ENCODE data around the gene ZBTB40. TPM values are rescaled to one million over a fixed set of nuclear protein-coding genes. Genes with fewer than 3 reads are reported as not detected.

The ZBTB40 gene
- total and polyA plus RNA-seq, 7 donors, result 3.8 to 14.1 (median 10.0) TPM

GRCh38 chr1:22518379-22518778 is 66.7 kb downstream of the ZBTB40 start:
- DNase-seq (no peak), ATAC-seq (no peak)
- Histone ChIP-seq H3K4me1 (no peaks in the 10 kb centered on the region), H3K9me3 (no peaks in the 10 kb centered on the region), H3K27ac (no peak overlapping the region), H3K36me3 (ENCODE audit: insufficient read depth in 1 of 2, low read depth in 1 of 2) (peaks cover 19 to 98% of the 10 kb centered on the region in 2 donors), H3K27me3 (ENCODE audit: insufficient read depth in 3 of 3, low read length in 2 of 3) (no peaks in the 10 kb centered on the region), H3K4me3 (no peak overlapping the region)
- intact Hi-C loops (cut with DNase I), result no loop called here
- no peak for TF ChIP-seq CTCF (IDR thresholded peaks at IDR 0.05)
- 69 to 77% (median 73%) methylated on average over 3 of the region's 3 CpGs for WGBS, 3 donors

DNA sequence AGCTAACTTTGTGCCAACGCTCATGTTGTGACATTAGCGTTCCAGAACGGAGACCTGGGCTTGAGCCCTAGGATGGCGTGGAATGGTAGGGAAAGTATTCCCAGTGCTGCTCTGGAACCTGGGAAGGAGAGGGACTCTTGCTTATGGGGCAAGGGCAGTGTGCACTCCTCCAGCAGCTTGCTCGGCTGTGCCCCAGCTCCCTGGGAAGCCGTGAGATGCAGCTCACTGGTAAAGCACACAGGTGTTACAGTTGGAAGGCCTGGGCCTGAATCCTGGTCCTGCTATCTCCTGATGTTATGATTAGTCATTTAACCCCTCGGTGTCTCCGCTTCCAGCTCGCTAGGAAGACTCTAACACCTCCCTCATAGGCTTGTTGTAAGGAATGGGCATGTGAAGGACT is 69.2 kb downstream of the ZBTB40 start:
- ATAC-seq (no peak), DNase-seq (no peak)
- no peak for TF ChIP-seq CTCF (IDR thresholded peaks at IDR 0.05)
- Histone ChIP-seq H3K9me3 (no peaks in the 10 kb centered on the region), H3K4me3 (no peak overlapping the region), H3K4me1 (no peaks in the 10 kb centered on the region), H3K27me3 (ENCODE audit: insufficient read depth in 3 of 3, low read length in 2 of 3) (no peaks in the 10 kb centered on the region), H3K36me3 (ENCODE audit: insufficient read depth in 1 of 2, low read depth in 1 of 2) (peaks cover 15 to 98% of the 10 kb centered on the region in 2 donors), H3K27ac (no peak overlapping the region)
- intact Hi-C loops (cut with DNase I), result no loop called here
- 93 to 95% (median 95%) methylated on average over 9 of the region's 9 CpGs for WGBS, 3 donors

DNA sequence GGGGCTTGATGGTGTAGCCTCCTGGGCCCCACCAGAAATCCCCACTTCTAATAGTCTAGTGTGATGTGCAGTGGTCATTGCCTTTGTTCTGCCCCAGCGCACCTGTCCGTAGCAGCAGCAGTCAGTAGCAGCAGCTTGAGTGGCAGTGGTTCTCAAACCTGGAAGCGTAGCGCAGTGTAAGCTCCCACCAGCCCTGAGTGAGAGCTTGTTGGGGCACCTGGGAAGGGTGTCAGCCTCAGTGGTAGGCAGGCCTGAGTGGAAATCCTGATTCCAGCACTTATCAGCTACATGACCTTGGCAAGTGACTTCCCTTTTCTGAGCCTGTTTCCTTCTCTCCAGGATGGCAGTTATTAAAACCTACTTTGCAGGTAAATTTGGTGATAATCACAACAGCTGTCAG is 70.0 kb downstream of the ZBTB40 start:
- H3K4me3 ChIP-seq, result no peak overlapping the region
- no peak for ATAC-seq
- H3K4me1 ChIP-seq, result no peaks in the 10 kb centered on the region
- H3K36me3 ChIP-seq (ENCODE audit: insufficient read depth in 1 of 2, low read depth in 1 of 2), result peaks cover 16 to 98% of the 10 kb centered on the region in 2 donors
- WGBS, 3 donors, result 97 to 100% (median 99%) methylated on average over 4 of the region's 4 CpGs
- H3K27me3 ChIP-seq (ENCODE audit: insufficient read depth in 3 of 3, low read length in 2 of 3), result no peaks in the 10 kb centered on the region
- no peak overlapping the region for H3K27ac ChIP-seq
- H3K9me3 ChIP-seq, result no peaks in the 10 kb centered on the region
- peak in 1 of 2 donors; percentile 15 for DNase-seq
- TF ChIP-seq CTCF (IDR thresholded peaks at IDR 0.05), result no peak
- intact Hi-C loops (cut with DNase I), result no loop called here

DNA sequence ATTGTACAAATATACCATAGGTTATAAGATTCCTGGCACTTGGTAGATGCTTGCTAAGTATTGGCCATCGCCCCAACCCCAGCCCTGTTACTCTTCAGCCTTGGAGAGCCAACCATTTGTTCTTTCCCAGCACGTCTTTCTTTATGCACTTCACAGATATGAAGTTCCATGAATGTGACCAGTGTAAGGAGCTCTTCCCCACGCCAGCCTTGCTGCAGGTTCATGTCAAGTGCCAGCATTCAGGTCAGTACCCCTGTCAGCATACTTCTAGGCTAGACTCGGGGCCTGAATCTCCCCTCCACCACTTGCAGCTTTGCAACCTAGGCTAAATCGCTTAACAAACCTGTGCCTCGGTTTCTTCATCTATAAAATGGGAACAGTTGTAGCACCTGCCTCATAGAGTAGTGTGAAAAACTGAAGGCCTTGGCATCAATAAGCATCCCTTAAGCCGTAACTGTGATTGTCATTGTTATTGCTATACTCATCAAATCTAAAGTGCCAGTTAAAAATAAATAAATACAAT is 70.6 kb downstream of the ZBTB40 start:
- intact Hi-C loops (cut with DNase I), result no loop called here
- ATAC-seq, result no peak
- no peak for DNase-seq
- H3K4me3 ChIP-seq, result no peak overlapping the region
- H3K36me3 ChIP-seq (ENCODE audit: insufficient read depth in 1 of 2, low read depth in 1 of 2), result peaks cover 13 to 98% of the 10 kb centered on the region in 2 donors
- no peaks in the 10 kb centered on the region for H3K4me1 ChIP-seq
- no peaks in the 10 kb centered on the region for H3K9me3 ChIP-seq
- no peaks in the 10 kb centered on the region for H3K27me3 ChIP-seq (ENCODE audit: insufficient read depth in 3 of 3, low read length in 2 of 3)
- WGBS, 3 donors, result 95 to 96% (median 96%) methylated on average over 7 of the region's 7 CpGs
- no peak for TF ChIP-seq CTCF (IDR thresholded peaks at IDR 0.05)
- no peak overlapping the region for H3K27ac ChIP-seq

GRCh38 chr1:22524481-22524880 is 72.8 kb downstream of the ZBTB40 start:
- no peak for TF ChIP-seq CTCF (IDR thresholded peaks at IDR 0.05)
- no peak for ATAC-seq
- intact Hi-C loops (cut with DNase I), result no loop called here
- peaks cover 11 to 96% of the 10 kb centered on the region in 2 donors for H3K36me3 ChIP-seq (ENCODE audit: insufficient read depth in 1 of 2, low read depth in 1 of 2)
- no peaks in the 10 kb centered on the region for H3K4me1 ChIP-seq
- no peaks in the 10 kb centered on the region for H3K9me3 ChIP-seq
- DNase-seq, result no peak
- H3K4me3 ChIP-seq, result no peak overlapping the region
- 87 to 92% (median 89%) methylated on average over 5 of the region's 5 CpGs for whole genome bisulfite sequencing, 3 donors
- no peaks in the 10 kb centered on the region for H3K27me3 ChIP-seq (ENCODE audit: insufficient read depth in 3 of 3, low read length in 2 of 3)
- no peak overlapping the region for H3K27ac ChIP-seq

Data from psoas muscle (tissue), 8 donors.